Stimulated activated CD4-positive, alpha-beta T cell treated with anti-CD3 and anti-CD28 coated beads, TNF-alpha, amount 100 ng/mL, for 1 hour (primary cell): ENCODE data around the gene IL15RA.
"Not testable (repeated sequence)": the region's sequence is repeated elsewhere in the genome, so short reads cannot be mapped to it uniquely, and the experiment has no call there.

Experiments used
- DNase-seq, 3 donors: peaks; one replicate each; pipeline ENCODE4 v3.0.0-alpha.2; 2020; ENCODE audit warnings: low read depth in 3 of 3, low spot score in 1 of 3

IL15RA gene

DNA sequence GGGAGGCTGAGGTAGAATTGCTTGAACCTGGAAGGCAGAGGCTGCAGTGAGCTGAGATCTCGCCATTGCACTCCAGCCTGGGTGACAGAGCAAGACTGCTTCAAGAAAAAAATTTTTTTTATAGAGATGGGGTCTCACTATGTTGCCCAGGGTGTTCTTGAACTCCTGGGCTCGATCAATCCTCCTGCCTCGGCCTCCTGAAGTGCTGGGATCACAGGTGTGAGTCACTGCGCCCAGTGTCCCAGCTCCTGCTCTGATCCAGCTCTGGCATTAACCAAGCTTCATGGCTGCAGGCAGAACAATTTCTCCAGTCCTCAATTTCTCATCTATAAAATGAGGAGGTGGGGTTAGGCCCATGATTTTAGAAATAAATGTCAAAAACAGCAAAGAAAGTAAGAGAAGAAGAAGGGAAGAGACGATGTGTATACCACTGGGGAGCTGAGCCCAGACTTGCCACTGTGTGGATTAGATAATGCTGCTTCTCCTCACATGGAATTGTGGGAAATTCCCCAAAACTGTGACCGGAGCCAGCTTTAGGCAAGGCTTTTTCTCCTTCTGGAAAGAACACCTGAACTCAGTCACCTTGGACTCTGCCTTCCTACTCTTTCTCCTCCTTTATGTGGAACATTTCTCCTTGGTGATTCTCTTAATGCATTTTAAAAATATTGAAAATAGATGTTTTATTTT, 25.5 kb downstream of the IL15RA start:
- no peak for DNase-seq

DNA sequence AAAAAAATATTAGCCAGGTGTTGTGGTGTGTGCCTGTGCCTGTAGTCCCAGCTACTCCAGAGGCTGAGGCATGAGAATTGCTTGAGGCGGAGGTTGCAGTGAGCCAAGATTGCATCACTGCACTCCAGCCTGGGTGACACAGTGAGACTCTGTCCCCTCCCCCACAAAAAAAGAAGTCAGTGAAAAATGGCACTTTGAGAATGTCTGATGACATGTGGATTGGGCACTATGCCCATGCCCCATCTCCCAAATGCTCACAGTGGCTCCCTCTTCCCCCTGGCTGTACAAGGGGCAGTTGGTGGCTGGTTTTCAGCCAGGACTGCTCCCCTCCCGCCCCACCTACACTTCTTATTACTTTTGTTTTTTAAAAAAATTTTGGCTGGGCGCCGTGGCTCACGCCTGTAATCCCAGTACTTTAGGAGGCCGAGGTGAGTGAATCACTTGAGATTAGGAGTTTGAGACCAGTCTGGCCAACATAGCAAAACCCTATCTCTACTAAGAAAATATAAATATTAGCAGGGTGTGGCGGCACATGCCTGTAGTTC, 26.1 kb downstream of the IL15RA start:
- no peak for DNase-seq

DNA sequence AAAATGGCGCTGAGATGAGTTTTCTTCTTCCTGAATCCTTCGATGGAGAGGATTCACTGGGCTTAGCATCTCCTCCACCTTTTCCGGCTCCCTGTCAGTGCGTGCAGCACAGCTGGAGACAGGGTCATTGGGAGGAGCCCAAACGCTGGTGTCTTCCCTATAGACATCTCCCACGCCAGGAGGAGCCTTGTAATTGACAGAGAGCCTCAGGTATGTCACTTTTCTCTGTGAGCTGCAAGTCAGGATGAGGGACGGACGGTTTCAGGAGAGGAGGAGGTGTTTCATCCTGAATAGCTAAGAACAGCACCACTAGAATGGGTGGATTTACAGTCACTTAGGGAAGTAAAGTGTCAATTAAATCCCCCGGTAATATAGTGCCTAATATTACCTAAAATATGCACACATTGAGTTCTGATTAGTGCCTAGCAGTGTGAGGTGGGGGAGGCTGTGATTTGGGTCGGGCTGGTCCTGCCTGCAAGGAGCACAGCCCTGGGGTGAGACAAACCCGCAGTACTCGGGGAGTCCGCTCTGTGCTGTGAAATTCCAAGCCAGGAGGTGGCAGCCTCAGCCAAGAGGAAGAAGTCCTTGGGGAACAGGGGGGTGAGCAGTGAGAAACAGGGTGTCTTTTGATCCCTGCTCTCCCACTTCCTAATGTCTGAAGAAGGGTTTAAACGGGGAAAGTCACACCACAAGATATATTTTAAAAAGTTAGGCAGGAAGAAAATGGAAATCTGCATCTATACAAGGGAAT, 28.2 kb downstream of the IL15RA start:
- peak in 1 of 3 donors; percentile 11 for DNase-seq

DNA sequence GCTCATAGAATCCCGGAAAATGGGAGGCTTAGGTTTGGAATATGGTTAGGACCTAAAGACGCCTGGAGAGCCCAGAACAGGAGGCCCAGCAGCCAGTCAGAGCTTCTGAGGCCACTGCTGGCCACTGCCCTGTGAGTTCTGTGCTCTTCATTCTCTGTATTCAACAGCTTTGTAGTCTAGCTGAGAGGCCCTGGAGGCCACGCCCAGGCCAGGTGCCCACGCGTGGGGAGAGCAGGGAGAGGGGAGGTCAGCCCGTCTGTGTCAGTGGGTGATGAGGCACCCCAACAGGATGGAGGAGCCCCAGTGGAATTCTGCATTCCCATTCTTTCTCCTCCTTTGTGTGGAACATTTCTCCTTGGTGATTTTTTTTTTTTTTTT, 29.1 kb downstream of the IL15RA start:
- no peak for DNase-seq

DNA sequence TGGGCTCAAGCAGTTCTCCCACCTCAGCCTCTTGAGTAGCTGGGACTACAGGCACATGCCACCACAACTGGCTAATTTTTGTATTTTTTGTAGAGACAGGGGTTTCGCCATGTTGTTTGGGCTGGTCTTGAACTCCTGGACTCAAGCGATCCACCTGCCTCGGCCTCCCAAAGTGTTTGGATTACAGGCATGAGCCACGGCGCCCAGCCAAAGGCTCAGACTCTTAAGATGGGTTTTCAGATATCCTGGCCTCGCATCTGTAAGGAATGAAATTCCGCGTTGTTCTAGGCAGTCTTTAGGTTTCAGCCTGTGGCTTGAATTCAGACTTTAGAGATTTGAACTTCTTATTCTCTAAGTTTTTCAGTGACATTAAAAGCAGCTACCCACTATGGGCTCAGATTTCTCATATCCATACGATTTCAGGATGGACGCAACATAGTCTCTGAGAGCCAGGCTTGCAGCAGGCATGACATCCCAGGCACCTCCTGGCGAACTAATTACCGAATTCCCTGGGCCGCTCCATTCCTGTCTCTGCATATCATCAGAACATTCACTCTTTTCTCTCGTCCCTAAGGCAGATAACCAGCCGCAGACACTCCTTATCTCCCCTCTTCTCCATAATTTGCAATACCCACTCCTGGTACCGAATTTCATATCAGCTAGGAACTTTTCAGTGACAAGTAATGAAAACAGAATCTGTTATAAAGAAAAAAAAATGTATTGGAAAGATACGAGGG, 29.7 kb downstream of the IL15RA start:
- no peak for DNase-seq

DNA sequence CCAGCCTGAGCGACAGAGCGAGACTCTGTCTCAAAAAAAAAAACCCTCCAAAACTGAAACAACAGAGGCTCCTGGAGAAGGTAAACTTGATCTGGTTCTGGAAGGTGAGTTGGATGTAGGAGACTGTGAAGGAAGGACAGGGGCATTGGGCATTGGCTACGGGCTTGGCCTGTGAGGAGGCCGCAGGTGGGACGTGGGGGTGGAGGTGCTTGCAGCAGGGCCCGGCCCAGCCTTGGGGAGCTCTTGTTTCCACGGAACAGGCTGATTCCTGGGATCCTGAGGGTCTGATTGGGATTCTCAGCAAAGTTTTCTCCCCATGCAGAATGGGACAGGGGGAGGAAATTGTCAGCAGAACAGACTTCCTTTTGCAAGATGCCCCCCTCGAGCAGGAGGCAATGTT, 30.6 kb downstream of the IL15RA start:
- DNase-seq, result no peak

DNA sequence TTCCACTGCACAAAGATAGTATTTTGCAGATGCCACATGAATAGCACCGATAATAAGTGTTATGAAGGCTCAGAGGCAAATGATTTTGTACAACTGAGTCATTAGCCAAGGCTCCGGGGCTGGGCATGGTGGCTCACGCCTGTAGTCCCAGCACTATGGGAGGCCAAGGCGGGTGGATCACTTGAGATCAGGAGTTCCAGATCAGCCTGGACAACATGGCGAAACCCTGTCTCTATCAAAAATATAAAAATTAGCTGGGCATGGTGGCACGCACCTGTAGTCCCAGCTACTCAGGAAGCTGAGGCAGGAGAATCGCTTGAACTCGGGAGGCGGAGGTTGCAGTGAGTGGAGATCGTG, 30.9 kb downstream of the IL15RA start:
- DNase-seq, result not testable (repeated sequence)

DNA sequence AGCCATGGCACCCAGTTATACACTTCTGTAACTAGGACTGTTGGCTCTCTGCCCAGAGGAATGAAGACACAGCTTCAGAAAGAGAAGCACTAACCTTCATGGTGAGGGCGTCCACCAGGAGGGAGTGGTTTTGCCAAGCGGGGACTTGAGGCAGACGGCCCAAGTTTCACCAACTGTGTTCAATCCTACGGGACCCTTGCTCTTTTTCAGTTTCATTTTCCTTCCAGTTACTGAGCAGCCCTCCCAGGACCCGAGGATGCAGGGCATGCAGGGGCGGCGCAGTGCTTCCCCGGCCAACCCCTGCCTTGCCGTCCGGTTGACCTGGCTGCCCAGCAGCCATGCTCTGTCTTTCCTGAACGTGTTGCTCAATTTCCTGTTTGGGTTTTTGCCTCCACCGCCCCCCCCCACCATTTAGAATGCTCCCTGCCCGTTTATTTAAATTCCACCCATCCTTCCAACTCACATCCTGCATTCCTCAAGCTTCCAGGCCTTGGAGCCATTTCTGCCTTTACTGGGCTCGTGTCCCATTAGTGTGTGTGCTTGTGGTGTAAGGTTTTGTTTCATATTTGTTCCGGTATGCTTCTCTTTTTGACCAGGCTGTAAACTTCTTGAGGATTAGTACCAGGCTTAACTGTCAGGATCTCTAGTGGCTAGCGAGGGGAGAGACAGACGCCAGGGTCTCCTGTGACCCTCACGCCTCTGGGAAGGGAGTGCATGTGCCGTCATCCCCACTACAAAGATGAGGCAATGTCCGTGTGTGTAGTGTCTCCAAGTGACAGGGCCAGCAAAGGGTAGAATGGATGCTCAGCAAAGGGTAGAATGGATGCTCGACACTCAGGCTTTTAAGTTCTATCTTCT, 31.6 kb downstream of the IL15RA start:
- DNase-seq, result no peak

DNA sequence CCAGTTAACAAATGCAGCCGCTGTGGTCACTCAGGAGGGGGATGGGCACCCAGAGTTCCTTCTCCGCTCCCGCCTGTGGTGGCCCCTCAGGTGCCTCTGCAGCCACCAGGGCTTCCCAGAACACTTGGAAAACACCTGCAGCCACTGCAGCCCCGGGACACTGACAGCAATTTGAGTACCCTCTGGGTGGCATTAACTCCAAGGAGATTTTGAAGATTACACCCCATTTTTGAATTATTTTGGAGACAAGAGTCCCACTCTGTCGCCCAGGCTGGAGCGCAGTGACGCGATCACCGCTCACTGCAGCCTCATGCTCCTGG, 32.2 kb downstream of the IL15RA start:
- DNase-seq, result no peak

DNA sequence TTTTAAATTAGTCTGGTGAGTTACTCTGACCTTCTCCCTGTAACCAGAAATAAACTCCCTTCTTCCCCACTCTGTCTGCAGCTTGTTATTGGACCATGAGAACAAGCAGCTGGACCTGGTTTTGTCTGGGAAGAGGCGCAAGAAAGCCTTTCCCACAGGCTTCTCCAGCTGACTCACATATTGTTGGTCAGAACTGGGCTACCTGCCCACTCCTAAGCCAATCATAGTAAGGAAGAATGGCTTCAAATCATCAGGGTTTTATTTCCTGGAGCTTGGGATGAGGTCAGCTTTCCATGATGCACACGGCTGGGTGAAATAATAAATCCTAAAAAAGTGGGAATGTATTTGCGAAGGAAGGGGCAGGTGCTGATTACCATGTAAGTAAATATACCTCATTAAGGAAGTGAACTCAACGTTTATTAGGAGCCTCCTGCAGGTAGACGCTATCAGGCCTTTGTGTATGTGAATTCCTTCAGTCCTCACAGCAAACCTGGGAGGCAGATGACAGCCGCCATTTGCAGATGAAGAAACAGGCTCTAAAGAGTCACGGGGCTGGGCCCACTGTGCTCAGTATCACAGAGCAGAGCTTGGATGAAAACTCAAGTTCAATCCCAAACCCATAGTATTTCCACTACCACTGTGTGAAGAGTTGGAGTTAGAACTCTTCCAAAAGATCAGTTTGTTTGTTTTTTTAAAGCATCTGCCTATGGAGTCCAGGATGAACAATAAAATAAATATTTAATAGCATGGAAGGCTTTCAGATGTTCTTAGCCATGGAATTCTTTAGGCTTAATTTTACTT, 32.8 kb downstream of the IL15RA start:
- no peak for DNase-seq

DNA sequence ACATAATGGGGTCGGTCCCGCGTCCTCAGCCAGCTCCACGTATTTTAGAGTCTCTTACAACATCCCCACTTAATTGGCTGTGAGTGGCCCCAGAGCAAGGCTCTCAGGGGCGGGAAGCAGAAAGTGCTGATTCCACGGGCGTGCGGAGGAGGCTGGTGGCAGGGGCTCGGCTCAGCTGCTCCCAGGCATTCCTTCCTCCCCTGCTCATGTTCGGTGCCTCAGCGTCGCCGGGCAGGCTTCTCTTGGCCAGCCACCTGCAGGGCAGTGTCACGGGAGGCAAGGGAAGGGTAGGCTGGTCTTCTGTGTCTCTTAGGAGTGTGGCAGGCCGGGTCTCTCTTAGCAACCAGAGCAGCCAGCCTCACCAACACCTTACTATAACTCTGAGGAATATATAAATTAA, 33.8 kb downstream of the IL15RA start:
- no peak for DNase-seq

DNA sequence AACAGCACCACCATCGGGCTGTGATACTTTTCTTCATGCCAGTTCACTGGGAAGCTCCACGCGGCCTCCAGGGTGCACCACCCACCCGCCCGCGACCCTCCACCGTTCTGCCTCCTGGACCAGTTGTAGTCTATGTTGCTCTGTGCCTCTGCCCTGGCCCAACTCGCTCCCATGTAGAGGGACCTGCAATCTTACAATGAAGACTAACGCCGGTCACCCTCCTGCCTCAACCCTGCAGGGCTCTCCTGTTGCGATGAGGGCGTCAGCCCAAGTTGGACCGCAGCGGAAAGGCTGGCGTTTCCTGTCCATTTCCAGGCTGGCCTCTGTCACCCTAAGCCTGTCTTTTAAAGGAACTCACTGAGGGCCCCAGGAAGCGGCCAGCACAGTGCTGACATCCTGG, 34.9 kb downstream of the IL15RA start:
- no peak for DNase-seq

DNA sequence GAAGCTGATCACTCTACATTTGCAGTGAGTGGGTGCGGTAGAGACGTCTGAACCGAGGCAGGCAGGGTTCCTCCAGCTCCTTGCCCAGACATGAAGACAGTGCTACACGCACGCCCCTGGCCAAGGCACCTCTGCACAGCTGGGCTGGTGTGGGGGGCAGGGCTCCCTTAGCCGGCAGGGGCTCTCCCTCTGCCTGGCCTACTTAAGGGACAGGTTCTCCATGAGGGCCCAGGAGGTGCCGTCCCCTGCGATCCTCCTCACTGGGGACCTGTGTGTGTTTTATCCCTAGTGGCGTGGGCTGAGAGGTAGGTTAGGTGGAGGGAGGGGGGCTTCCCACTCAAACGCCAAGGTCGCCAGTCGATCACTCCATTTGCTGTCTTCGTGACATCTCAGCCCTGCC, 35.3 kb downstream of the IL15RA start:
- no peak for DNase-seq

DNA sequence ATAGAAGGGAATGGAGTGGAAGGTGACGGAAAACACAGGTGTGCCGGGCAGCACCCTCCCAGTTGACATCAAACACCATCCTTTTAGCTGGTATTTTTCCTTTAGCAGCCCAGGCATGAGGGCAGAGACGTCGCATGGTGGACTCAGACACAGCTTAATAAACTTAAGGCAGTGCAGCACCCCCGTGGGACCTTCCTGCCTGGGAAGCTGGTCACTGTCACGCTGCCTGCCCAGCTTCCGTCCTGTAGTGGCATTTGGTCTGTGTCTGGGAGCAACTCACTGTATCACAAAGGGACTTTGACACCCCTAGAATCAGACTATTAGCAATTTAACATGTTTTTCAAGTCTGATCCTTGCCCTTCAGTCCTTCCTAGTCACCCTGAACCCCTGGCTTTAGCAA, 35.8 kb downstream of the IL15RA start:
- DNase-seq, result no peak

DNA sequence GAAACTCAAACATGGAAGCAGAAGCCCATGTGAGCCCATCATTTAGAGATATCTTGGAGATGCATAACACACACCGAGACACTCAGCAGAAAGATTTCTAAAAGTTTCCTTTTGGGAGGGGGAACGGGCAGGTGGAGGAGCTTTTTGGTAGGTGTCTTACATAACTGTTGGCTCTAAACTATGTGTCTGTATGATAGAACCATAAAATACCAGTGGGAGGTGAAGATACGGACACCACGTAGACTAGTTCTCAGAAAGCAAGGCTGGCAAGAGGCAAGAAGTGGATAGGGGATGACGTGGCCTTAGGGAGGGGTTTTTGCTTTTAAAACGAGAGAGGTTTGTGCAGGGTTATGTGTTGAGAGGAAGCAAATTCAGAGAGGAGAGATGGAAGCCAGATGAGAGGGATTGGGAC, 36.5 kb downstream of the IL15RA start:
- no peak for DNase-seq

DNA sequence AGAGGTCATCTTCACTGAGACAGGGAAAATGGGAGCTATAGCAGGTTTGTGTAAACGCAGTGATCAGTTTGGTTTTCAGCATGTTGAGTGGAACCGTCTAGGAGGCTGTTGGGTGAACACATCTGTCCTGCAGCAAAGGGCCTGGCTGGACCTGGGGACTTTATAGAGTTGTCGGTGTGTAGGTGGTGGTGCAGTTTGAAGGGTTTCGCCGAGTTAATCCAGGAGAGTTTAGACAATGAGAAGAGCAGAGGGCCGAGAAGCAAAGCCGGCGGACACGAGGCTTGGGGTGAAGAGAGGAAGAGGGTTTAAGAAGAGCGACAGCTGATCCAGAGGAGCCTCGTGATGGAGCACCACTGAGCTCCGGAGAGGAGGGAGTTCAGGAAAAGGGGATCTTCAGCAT, 39.1 kb downstream of the IL15RA start:
- DNase-seq, result no peak

DNA sequence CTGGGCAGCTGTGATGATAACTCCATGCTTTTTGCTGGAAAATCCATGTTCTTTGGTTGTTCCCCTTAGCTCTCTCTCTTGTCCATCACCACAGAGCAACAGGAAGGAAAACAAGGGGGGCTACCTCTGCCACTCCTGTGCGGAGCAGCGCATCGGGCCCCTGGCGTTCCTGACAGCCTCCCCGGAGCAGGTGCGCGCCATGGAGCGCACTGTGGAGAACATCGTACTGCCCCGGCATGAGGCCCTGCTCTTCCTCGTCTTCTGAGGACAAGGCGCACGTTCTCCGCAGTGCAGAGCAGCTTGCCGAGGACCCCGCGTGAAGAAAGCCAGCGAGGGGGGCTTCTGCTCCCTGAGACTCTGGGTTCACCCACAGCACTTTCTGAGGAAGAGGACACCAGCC, 40.3 kb downstream of the IL15RA start:
- DNase-seq, result no peak

DNA sequence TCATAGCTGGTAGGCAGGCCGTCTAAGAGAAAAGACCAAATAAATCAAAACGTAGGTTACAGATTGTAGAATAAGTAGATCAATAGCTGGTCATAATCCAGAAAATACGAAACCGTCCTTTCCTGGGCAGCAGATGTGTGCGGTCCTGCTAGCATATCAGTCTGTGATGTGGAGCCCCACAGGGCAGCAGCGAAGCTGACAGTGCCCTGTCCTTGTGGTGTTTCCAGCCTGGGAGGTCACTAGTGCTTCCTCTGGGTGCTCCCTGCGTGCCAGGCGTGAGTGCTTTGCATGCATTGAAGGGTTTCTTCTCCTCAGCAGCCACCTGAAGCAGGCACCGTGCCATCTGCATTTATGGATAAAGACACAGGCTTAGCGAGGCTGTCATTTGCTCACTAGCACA, 41.7 kb downstream of the IL15RA start:
- no peak for DNase-seq

DNA sequence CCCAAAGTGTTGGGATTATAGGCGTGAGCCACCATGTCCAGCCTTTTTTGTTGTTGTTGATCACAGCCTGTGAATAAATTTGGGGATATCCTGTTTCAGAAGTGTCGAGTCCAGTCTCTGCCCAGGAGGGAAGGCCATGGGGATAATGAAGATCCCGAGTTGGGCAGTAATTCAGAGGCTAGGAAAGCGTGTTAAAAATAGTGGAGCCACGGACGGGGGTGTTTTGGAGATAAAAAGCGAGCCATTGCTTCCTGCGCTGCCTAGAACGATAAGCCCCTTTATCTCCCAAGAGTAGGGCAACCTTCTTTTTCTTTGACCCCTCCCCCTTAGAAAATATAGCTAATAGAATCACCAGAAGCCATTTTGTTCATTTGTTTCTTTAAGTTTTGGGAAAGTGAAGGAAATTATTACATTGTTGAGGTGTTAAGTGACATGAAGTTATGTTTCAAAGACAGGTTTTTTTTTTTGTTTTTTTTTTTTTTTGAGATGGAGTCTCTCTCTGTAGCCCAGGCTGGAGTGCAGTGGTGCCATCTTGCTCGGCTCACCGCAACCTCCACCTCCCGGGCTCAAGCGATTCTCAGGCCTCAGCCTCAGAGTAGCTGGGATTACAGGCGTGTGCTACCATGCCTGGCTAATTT, 43.3 kb downstream of the IL15RA start:
- no peak for DNase-seq

DNA sequence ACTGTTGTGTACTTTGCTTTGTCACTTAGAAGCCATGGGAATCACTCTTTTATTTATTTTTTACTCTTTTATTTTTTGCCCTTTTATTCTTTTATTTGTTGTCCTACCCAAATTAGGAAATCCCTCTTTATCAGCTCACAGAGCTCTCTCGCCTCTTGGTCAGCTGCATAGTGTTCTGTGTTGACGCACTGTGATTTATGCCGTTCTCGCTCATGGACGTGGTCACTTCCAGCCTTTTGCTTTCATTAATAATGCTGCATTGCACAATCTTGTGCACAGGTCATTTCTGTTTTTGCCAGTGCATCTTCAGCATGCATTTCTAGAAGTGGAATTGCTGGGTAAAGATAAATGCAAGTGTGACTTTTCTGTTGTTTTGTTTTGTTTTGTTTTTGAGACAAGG, 45.0 kb downstream of the IL15RA start:
- no peak for DNase-seq
